Upper lobe of left lung (tissue), 4 donors: ENCODE data around the gene HSP90AA1.

ENCODE experiments used
- EP300 ChIP-seq, 4 donors: sonication (generic); formaldehyde crosslinking; IDR thresholded peaks; one replicate each; pipeline ENCODE4 v1.5.1; 2017; ENCODE audit warnings: antibody characterized with exemption in 4 of 4, control low read depth in 2 of 4
- POLR2A ChIP-seq, 4 donors: fragments of 450-650 bp; IDR thresholded peaks; one replicate each; pipeline ENCODE4 v1.5.1; 2016 to 2017; ENCODE audit warnings: antibody characterized with exemption in 4 of 4, mild to moderate bottlenecking in 2 of 4
- POLR2AphosphoS5 ChIP-seq, 2 donors: sonication (generic); formaldehyde crosslinking; IDR thresholded peaks; one replicate each; pipeline ENCODE4 v1.5.1; 2017; ENCODE audit warnings: antibody characterized with exemption in 2 of 2
- TF ChIP-seq, protein P1 (sequence below), 6 experiments: fragments of 450-650 bp in 4 of 6; fragments of 200-600 bp in 2 of 6; sonication (generic) in 2 of 6; IDR thresholded peaks; one replicate each; pipeline ENCODE4 v1.5.1; 2016 to 2019; ENCODE audit warnings: antibody characterized with exemption in 6 of 6

DNA sequence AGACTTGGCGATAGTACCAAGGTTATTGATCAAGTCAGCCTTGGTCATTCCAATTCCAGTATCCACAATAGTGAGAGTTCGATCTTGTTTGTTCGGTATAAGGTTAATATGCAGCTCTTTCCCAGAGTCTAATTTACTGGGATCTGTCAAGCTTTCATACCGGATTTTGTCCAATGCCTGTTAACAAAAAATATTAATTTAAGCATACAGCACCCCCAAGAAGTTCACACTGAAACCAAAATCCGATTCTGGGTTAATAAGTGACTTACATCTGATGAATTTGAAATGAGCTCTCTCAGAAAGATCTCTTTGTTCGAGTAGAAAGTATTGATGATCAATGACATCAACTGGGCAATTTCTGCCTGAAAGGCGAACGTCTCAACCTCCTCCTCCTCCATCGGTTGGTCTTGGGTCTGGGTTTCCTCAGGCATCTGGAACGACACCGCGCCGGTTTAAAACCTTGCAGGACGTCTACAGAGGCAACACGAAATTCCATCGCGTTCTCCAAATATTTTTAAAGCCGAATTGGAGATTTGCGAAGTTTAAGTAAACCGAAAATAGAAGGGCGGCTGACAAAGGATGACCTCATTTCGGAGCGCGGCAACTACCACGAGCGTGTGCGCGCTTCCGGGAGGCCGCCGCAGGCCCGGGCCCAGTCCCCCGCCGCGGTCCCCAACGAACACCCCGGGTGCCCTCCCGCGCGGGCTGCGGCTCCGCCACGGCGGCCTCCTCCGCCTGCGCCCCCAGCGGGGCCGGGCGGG, 716 bp downstream of the HSP90AA1 start:
- TF ChIP-seq EP300 (IDR thresholded peaks at IDR 0.05) (no peak), POLR2AphosphoS5 (IDR thresholded peaks at IDR 0.05) (peak; percentile 5 to 6), POLR2A (IDR thresholded peaks at IDR 0.05) (no peak)
- TF ChIP-seq, protein P1, sequence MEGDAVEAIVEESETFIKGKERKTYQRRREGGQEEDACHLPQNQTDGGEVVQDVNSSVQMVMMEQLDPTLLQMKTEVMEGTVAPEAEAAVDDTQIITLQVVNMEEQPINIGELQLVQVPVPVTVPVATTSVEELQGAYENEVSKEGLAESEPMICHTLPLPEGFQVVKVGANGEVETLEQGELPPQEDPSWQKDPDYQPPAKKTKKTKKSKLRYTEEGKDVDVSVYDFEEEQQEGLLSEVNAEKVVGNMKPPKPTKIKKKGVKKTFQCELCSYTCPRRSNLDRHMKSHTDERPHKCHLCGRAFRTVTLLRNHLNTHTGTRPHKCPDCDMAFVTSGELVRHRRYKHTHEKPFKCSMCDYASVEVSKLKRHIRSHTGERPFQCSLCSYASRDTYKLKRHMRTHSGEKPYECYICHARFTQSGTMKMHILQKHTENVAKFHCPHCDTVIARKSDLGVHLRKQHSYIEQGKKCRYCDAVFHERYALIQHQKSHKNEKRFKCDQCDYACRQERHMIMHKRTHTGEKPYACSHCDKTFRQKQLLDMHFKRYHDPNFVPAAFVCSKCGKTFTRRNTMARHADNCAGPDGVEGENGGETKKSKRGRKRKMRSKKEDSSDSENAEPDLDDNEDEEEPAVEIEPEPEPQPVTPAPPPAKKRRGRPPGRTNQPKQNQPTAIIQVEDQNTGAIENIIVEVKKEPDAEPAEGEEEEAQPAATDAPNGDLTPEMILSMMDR (IDR thresholded peaks at IDR 0.05) = no peak
